Mononuclear cell (primary cell): ENCODE results near the gene PRR7. TPM values are rescaled to one million over a fixed set of nuclear protein-coding genes. Genes with fewer than 3 reads are reported as not detected.

ENCODE experiments used
- total RNA-seq: library from RNA; depleted of rRNA; stranded (reverse); fragments of >200 nt; gene quantifications from one replicate; pipeline ENCODE4 v1.2.3, GENCODE V29; 2012

The PRR7 gene
- total RNA-seq, 1 donor: 25.8 TPM

Other genes starting within 250 kb of the PRR7 start
- 20.1 TPM for gene RAB24, start 143.1 kb upstream of the PRR7 start, total RNA-seq
- 74.1 TPM for gene PRELID1, start 143.0 kb upstream of the PRR7 start, total RNA-seq
- gene MXD3, start 134.9 kb upstream of the PRR7 start, total RNA-seq: 6.9 TPM
- gene LMAN2, start 95.1 kb upstream of the PRR7 start, total RNA-seq: 115 TPM
- gene RGS14, start 88.9 kb upstream of the PRR7 start, total RNA-seq: 13.6 TPM
- 0.21 TPM for gene SLC34A1, start 62.4 kb upstream of the PRR7 start, total RNA-seq
- not detected for gene PFN3, start 46.2 kb upstream of the PRR7 start, total RNA-seq
- gene F12, start 37.2 kb upstream of the PRR7 start, total RNA-seq: 0.52 TPM
- 75.2 TPM for gene GRK6, start 20.1 kb upstream of the PRR7 start, total RNA-seq
- 4.6 TPM for gene DBN1, start 26.8 kb downstream of the PRR7 start, total RNA-seq
- 19.9 TPM for gene PDLIM7, start 50.8 kb downstream of the PRR7 start, total RNA-seq
- gene DOK3, start 63.0 kb downstream of the PRR7 start, total RNA-seq: 38.6 TPM
- gene DDX41, start 70.1 kb downstream of the PRR7 start, total RNA-seq: 33.4 TPM
- gene FAM193B, start 107.7 kb downstream of the PRR7 start, total RNA-seq: 39.4 TPM
- 35.3 TPM for gene TMED9, start 145.4 kb downstream of the PRR7 start, total RNA-seq
- gene B4GALT7, start 153.3 kb downstream of the PRR7 start, total RNA-seq: 11.5 TPM